AG09319 (cell line): ENCODE measurements around the gene CPM.

Experiments
- DNase-seq: peaks from one replicate; pipeline ENCODE4 v3.0.0-alpha.2; 2010; ENCODE audit warnings: low read depth; ENCODE audit errors: extremely low read depth
- CTCF ChIP-seq: IDR thresholded peaks from 2 replicates; pipeline ENCODE4 v1.5.1; 2011; ENCODE audit warnings: low read depth, mild to moderate bottlenecking, inconsistent platforms, low read length, moderate library complexity

Gene CPM

GRCh38 chr12:68838046-68838886, 94.7 kb downstream of the CPM start:
- no peak for DNase-seq
- TF ChIP-seq CTCF, result no peak

- no peak for DNase-seq
- TF ChIP-seq CTCF, result no peak
These were observed 95.8 kb downstream of the CPM start for GRCh38 chr12:68837215-68837614.

- TF ChIP-seq CTCF, result no peak
- no peak for DNase-seq
These were observed 97.5 kb downstream of the CPM start for GRCh38 chr12:68835333-68835908.

- no peak for TF ChIP-seq CTCF
- no peak for DNase-seq
These were observed 99.5 kb downstream of the CPM start for GRCh38 chr12:68833508-68833907.

GRCh38 chr12:68832504-68832867, 100.5 kb downstream of the CPM start:
- DNase-seq, result no peak
- TF ChIP-seq CTCF, result no peak

GRCh38 chr12:68831751-68832503, 101.0 kb downstream of the CPM start:
- TF ChIP-seq CTCF, result no peak
- DNase-seq, result no peak

- no peak for DNase-seq
These were observed 101.7 kb downstream of the CPM start for GRCh38 chr12:68831272-68831671.

More at GRCh38 chr12:68831272-68831671, 101.7 kb downstream of the CPM start:
- TF ChIP-seq CTCF, result no peak
